ENCODE measurements around the gene CD151.

Gene CD151

GRCh38 chr11:852762-853161, 20.0 kb downstream of the CD151 start:
- TF ChIP-seq, protein P1, sequence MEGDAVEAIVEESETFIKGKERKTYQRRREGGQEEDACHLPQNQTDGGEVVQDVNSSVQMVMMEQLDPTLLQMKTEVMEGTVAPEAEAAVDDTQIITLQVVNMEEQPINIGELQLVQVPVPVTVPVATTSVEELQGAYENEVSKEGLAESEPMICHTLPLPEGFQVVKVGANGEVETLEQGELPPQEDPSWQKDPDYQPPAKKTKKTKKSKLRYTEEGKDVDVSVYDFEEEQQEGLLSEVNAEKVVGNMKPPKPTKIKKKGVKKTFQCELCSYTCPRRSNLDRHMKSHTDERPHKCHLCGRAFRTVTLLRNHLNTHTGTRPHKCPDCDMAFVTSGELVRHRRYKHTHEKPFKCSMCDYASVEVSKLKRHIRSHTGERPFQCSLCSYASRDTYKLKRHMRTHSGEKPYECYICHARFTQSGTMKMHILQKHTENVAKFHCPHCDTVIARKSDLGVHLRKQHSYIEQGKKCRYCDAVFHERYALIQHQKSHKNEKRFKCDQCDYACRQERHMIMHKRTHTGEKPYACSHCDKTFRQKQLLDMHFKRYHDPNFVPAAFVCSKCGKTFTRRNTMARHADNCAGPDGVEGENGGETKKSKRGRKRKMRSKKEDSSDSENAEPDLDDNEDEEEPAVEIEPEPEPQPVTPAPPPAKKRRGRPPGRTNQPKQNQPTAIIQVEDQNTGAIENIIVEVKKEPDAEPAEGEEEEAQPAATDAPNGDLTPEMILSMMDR (IDR thresholded peaks at IDR 0.05; ENCODE audit: insufficient read depth, missing control alignments), result no peak
- no peak for FAIRE-seq
- no peak for DNase-seq (ENCODE audit: insufficient read length, low spot score)

DNA sequence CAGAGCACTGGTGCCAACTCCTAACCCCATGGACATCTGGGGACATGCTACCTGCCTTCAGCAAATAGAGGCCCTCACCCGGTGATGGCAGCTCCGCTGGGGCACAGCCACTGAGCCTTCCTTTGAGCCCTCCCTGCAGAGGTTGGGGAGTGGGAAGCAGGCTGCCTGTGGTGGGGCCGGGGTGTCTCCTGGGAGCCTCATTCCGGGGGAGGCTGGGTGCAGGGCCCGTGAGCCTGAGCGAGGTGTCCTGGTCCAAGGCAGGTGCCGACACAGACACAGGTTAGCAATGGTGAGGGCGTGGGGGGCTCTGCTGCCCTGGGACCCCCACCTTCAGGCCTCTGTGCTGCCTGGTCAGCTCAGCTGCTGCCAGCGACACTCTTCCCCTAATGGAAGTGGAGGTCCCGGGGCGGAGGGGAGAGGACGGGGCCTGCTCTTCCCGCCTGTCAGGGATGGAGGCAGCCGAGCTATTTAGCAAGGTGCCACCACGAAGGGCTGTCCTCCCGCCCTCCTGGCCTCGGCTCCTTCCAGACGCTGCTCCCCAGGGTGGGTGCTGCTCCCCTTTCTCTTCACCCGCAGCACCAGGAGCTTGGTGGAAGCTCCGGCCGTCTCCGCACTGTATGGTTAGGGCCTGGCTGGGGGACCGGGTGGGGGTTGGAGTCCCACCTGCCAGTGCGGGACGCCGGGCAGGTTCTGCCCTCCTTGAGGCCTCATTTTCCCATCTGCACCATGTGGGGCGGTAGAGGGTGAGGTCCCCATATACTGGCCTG, 21.1 kb downstream of the CD151 start:
- FAIRE-seq (no peak), DNase-seq (ENCODE audit: insufficient read length, low spot score) (no peak)
- TF ChIP-seq, protein P1 (IDR thresholded peaks at IDR 0.05; ENCODE audit: insufficient read depth, missing control alignments), result no peak

GRCh38 chr11:854601-855329, 22.0 kb downstream of the CD151 start:
- FAIRE-seq (no peak), DNase-seq (ENCODE audit: insufficient read length, low spot score) (no peak)
- TF ChIP-seq, protein P1 (IDR thresholded peaks at IDR 0.05; ENCODE audit: insufficient read depth, missing control alignments), result no peak

DNA sequence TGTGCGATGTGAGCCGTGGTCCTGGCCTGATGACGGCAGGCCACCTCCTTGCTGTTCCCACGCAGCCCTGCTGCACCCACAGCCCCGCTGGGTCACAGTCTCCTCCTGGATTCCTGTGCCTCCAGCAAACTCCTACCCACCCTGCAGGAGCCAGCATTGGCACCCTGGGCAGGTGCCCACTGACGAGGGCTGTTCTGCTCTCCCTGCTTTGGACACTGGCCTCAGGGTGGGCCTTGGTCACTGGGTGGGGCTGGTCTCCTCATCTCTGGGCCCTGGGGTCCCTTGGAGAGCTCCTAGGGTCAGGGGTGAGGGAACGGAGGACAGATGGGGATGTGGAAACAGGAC, 22.6 kb downstream of the CD151 start:
- no peak for DNase-seq (ENCODE audit: insufficient read length, low spot score)
- FAIRE-seq, result no peak
- TF ChIP-seq, protein P1 (IDR thresholded peaks at IDR 0.05; ENCODE audit: insufficient read depth, missing control alignments), result no peak

DNA sequence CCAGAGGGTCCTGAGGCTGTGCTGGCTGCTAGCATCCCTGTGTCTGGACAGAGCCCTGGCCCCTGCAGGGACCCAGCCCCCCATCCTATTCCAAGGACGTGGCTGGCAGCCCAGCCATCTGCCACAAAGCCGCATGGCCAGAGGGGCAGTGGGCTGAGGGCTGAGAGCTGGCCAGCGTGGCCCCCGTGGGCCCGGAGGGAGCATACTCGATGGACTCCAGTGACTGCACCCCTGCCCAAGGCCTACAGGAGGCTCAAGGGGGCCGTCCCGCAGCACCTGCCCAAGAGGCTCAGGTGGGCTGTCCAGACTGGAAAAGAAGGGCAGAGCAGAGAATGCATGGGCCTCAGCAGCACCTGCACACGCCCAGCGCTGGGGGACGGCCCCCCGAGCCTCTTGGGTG, 23.0 kb downstream of the CD151 start:
- DNase-seq (ENCODE audit: insufficient read length, low spot score), result no peak
- FAIRE-seq, result no peak
- TF ChIP-seq, protein P1 (IDR thresholded peaks at IDR 0.05; ENCODE audit: insufficient read depth, missing control alignments), result no peak

GRCh38 chr11:856397-856796, 23.6 kb downstream of the CD151 start:
- TF ChIP-seq, protein P1 (IDR thresholded peaks at IDR 0.05; ENCODE audit: insufficient read depth, missing control alignments), result no peak
- DNase-seq (ENCODE audit: insufficient read length, low spot score) (no peak), FAIRE-seq (no peak)
